ENCODE results near the gene SAMHD1.

The SAMHD1 gene

GRCh38 chr20:36871640-36872570 lies 79.6 kb downstream of the SAMHD1 start:
- no peak for DNase-seq

DNA sequence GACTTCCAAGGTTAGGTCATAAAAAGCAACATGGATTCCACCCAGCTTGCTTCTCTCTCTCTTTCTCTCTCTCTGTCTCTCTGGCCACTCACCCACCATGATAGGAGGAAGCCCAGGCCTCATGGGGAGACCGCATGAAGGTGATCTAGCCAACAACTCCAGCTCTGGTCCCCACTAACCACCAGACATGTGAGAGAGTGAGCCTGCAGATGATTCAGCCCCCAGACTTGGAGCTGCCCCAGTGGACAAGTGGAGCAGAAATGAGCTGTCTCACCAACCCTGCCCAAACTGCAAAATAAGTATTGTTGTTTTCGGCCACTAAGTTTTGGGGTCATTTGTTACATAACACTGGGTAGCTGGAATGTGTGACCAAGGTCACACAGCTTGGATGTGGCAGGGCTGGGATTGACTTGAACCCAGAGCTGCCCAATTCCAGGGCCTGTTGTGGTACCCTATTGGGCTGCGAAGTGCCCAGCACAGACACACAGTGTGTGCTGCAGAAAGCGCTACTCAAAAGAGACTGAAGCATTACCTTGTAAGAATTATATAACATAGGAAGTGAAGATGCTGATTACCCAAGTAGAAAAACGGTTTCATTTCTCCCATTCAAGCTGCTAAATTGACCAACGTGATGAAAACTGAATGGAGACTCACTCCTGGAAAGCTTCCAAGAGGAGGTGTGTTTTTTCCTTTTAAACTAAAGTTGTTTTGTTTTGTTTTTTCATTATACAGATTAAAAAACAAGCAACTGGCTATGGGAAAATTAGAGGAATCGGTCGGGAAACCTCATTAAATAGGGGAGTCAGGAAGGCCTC lies 84.6 kb downstream of the SAMHD1 start:
- DNase-seq = peak; percentile 24

DNA sequence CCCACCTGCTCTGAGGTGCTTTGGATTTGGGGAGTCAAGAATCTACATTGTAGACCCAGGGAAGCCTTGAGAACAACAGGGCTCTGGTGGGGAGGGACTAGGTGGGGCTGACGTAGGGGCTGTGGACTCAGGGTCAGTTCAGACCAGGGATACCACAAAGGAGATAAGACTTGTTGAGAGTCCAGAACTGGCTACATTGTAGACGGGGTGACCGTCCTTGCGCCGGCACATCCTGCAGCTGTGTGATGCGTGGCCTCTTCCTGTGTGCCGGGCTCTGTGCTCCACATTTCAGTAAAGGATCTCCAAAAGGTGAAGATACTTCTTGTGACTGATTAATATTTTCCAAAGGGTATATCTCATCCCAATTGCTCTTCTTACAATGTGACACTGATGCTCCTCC lies 85.3 kb downstream of the SAMHD1 start:
- no peak for DNase-seq

- no peak for DNase-seq
Measured at GRCh38 chr20:36865861-36866149, 85.7 kb downstream of the SAMHD1 start.

DNA sequence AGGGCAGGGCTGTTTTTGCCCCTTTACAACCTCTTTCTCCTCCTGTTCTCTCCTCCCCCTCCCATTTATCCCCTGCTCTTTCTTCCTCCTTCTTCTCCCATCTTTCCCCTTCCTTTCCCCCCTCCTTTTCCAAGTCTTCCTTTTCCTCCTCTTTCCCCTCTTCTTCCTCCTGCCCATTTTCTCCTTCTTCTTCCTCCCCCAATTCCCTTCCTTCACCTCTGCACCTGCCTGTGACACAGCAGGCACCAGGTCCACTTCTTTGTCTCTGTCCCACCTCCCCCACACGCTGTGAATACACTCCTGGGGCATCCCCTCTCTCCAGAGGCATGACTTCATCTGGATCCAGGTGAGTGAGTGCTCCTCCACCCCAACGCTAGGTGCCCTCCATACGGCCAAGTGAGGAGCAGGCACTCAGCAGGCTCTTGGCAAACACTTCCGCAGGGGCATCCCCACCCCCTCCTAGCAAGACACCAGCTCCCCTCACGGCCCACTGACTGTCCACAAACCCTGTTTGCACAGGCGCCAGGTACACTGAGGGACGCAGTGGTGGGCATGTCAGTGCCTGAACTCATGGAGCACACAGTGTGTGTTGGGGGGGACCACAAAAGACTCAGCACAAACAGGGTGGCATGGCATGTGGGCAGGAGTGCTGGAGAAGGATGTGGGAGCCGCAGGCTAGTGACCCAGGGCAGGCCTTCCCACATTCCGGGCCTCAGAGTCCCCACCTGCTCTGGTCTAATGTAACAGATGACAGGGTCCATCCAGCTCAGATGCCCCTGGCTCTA lies 86.2 kb downstream of the SAMHD1 start:
- DNase-seq = peak; percentile 21

DNA sequence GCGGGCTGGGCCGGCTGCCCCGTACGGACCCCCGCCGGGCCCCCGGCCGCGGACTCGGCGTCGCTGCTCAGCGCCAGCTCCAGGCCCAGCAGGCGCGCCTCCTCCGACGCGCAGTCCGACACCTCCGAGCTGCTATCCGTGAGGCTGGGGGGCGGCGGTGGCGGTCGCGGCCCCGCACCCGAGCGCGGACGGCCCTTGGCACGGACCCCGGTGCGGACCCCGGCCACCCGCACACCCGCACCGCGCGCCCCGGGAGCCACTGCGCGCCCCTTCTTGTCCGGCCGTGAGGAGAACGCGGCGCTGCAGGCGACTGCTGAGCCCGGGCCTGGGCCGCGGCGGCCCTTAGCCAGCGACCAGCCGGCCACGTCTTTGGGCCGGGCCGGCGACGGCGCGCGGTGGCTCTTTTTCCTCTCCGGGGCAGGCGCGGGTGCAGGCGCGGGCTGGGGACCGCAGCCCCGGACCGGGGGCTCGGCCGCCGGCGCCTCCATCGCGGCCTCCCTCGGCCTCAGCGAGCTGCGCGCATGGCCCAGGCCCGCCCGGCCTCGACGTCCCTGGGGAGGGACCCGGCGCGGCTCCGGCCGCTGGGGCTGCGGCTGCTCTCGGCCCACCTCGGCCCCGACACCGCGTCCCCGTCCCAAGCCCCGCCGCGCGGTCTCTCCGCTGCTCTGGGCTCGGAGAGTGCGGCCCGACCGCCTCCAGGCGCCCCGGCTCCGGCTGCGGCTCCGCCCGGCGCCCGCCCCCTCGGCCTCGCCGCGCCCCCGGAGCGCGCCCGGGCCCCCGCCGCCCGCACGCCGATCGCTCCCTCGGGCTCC lies 88.4 kb downstream of the SAMHD1 start:
- no peak for DNase-seq

- DNase-seq = peak; percentile 57
Measured at GRCh38 chr20:36861875-36862801, 89.4 kb downstream of the SAMHD1 start.

DNA sequence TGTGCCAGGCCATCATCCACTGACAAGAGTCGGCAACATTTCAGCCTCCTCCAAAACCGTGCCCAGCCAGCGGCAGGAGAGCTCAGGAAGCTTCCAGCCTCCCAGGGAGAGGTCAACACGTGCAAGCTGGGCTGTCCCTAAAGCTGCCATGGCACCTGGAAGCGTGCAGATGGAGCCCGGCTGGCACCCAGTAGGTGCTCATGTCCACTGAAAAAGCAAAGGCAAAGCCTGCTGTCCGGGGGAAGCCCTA lies 90.0 kb downstream of the SAMHD1 start:
- DNase-seq = no peak

- no peak for DNase-seq
Measured at GRCh38 chr20:36860811-36861624, 90.5 kb downstream of the SAMHD1 start.

GRCh38 chr20:36860339-36860738 lies 91.2 kb downstream of the SAMHD1 start:
- DNase-seq = no peak

DNA sequence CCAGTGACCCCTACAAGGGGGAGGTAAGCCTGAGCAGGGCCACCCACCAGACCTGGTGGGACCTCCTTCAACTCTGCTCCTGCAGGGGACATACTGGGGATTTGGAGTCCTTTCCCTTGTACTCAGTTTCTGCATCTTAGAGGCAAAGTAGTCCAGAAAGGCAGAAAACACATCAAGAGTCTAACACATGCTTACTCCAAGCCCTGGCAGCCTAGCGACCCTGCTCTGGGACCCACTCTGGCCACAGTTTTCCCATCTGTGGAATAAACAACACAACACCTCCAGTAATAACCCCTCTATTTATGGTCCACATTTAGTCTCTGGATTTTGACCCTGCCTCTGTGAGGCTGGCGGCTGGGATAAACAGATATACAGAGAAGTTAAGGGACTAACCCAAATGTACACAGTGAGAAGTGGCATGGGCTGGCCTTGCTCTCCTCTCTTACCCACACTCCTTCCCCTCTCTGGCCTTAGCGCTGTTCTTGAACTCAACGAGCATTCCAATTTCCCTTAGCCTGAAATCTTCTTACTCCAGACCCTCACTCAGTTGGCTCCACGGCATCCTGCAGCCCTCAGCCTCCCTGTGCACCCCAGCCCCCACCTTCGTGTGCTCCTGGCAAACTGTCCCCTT lies 91.7 kb downstream of the SAMHD1 start:
- no peak for DNase-seq

GRCh38 chr20:36859282-36859555 lies 92.3 kb downstream of the SAMHD1 start:
- no peak for DNase-seq

GRCh38 chr20:36856691-36857635 lies 94.5 kb downstream of the SAMHD1 start:
- DNase-seq = no peak

DNA sequence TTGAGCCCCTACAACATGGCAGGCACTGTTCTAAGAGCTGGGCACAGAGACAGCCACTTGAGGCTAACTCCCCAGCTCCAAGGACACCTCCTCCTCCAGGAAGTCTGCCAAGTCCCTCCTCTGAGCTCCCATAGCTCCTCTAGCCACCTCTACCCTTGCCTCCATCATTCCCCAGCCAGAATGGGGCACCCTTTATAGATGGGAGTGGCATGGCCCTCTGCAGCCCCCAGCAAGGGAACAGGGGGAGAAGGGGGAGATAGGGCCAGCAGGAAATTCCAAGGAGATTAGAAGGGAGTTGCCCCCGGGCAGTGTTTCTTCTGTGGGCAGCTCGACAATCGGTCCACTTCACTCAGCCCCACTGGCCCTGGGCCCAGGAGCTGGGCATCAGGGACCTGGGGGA lies 95.3 kb downstream of the SAMHD1 start:
- no peak for DNase-seq

DNA sequence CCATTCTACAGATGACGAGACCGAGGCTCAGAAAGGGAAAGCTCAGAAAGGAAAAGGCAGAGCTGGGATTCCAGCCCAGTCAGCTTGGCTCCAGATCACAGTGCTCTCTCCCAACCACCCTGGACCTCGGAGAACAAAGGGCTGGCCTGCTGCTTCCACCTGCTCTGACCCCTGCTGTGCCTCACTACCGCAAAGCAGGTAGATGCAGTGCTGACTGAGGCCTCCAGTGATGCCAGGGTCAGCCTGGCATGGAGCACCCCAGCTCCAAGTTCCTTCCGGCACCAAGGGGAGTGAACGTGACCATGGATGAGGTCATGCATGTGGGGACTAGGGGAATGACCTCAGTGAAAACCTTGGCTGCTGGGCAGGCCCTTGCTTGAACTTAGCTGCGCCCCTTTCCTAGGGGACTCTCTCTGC lies 96.3 kb downstream of the SAMHD1 start:
- no peak for DNase-seq

DNA sequence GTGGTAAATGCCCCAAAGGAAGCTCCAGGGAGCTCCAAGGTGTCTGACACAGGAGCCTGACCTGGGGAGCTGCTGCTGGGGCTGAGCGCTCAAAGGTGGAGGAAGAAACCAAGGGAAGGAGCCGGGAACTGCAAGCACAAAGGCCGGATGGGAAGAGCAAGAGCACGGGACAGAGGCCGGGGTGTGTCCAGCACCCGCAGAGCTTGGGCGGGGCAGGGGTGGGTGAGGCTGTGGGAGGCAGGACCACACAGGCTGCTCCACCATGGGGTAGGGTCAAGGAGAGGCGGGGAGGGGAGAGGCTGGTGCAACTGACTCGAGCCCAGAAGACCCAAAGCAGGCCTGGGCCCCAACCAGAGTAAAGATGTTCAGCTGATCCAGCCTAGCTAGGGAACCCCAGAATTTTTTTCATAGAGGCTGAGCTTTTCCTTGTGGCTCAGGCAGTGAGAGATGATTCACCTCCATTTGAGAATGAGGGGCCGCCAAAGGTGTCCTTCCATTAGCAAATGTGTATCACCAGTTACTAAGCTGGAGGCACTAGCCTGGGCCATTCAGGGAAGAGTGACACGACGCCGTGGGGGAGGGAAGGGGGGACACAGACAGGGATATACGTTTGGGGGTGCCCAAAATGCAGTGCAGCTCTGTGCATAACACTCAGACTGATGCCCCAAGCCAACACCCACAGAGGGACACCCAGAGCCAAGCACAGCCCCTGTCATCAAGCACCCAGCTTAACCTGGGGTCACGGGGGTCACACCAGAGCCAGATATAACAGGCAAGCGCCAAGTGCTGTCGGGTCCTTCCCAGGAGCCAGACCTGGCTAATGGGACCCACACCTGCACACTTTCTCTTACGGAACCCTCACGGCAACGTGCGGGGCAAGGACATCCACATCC lies 96.9 kb downstream of the SAMHD1 start:
- no peak for DNase-seq

DNA sequence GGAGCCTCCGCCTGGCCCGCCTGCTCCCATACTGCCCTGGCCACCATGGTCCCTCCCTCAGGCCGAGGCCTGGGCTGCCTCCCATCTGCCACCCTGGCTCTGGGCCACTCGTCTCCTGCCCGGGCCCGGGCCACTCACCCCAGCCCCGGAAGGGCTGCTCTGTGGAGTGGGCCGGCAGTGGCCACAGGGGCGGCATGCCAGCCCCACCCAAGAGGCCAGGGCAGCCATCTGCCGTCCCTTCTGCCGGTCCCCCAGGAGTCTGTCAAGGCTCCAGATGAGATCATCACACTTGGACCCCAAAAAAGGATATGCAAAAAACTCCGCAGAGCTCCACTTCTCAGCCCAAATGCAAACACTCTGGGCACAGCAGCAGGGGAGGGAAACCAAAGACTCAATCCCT lies 99.3 kb downstream of the SAMHD1 start:
- DNase-seq = no peak

- no peak for DNase-seq
Measured at GRCh38 chr20:36851490-36851889, 100.0 kb downstream of the SAMHD1 start.
